ENCODE results near the gene FNDC3B. TPM values are rescaled to one million over a fixed set of nuclear protein-coding genes. Genes with fewer than 3 reads are reported as not detected.

FNDC3B gene
- total RNA-seq, 1 donor from 2014 or later, result 9.3 TPM

GRCh38 chr3:172166261-172166660 lies 126.9 kb downstream of the FNDC3B start:
- no peaks in the 10 kb centered on the region for H3K36me3 Mint-ChIP-seq (ENCODE audit: low read depth)
- no peak for DNase-seq
- no peak overlapping the region for H3K27ac Mint-ChIP-seq
- no peak overlapping the region for H3K4me3 Mint-ChIP-seq
- ATAC-seq (ENCODE audit: low read depth), result no peak
- ChIA-PET CTCF (no interaction called here), POLR2A (no interaction called here)
- H3K9me3 Mint-ChIP-seq, result no peaks in the 10 kb centered on the region
- H3K27me3 Mint-ChIP-seq, result no peaks in the 10 kb centered on the region
- intact Hi-C loops (cut with micrococcal nuclease), result no loop called here
- H3K4me1 Mint-ChIP-seq, result no peaks in the 10 kb centered on the region
- TF ChIP-seq CTCF (IDR thresholded peaks at IDR 0.05), result no peak

- H3K36me3 Mint-ChIP-seq (ENCODE audit: low read depth), result no peaks in the 10 kb centered on the region
- no peak for DNase-seq
- H3K27me3 Mint-ChIP-seq, result no peaks in the 10 kb centered on the region
- intact Hi-C loops (cut with micrococcal nuclease), result no loop called here
- POLR2A ChIA-PET, result no interaction called here
- no peak for ATAC-seq (ENCODE audit: low read depth)
- H3K4me3 Mint-ChIP-seq, result no peak overlapping the region
- no peaks in the 10 kb centered on the region for H3K9me3 Mint-ChIP-seq
- H3K27ac Mint-ChIP-seq, result no peak overlapping the region
- no peaks in the 10 kb centered on the region for H3K4me1 Mint-ChIP-seq
- CTCF ChIA-PET, result no interaction called here
- no peak for TF ChIP-seq CTCF (IDR thresholded peaks at IDR 0.05)
These were observed 127.5 kb downstream of the FNDC3B start for GRCh38 chr3:172166890-172167289.

- ChIA-PET CTCF (no interaction called here), POLR2A (no interaction called here)
- Mint-ChIP-seq H3K36me3 (ENCODE audit: low read depth) (no peaks in the 10 kb centered on the region), H3K9me3 (no peaks in the 10 kb centered on the region), H3K4me1 (no peaks in the 10 kb centered on the region), H3K27ac (no peak overlapping the region), H3K27me3 (no peaks in the 10 kb centered on the region), H3K4me3 (no peak overlapping the region)
- ATAC-seq (ENCODE audit: low read depth) (no peak), DNase-seq (no peak)
- intact Hi-C loops (cut with micrococcal nuclease), result no loop called here
- no peak for TF ChIP-seq CTCF (IDR thresholded peaks at IDR 0.05)
These were observed 128.7 kb downstream of the FNDC3B start for GRCh38 chr3:172167892-172168648.

GRCh38 chr3:172170073-172170709 lies 130.8 kb downstream of the FNDC3B start:
- Mint-ChIP-seq H3K4me1 (no peaks in the 10 kb centered on the region), H3K27ac (no peak overlapping the region), H3K36me3 (ENCODE audit: low read depth) (no peaks in the 10 kb centered on the region), H3K27me3 (no peaks in the 10 kb centered on the region), H3K4me3 (no peak overlapping the region), H3K9me3 (no peaks in the 10 kb centered on the region)
- ChIA-PET POLR2A (no interaction called here), CTCF (no interaction called here)
- no peak for DNase-seq
- no peak for TF ChIP-seq CTCF (IDR thresholded peaks at IDR 0.05)
- no peak for ATAC-seq (ENCODE audit: low read depth)
- intact Hi-C loops (cut with micrococcal nuclease), result no loop called here

- no peaks in the 10 kb centered on the region for H3K36me3 Mint-ChIP-seq (ENCODE audit: low read depth)
- no peaks in the 10 kb centered on the region for H3K9me3 Mint-ChIP-seq
- intact Hi-C loops (cut with micrococcal nuclease), result no loop called here
- H3K4me1 Mint-ChIP-seq, result no peaks in the 10 kb centered on the region
- DNase-seq (no peak), ATAC-seq (ENCODE audit: low read depth) (no peak)
- TF ChIP-seq CTCF (IDR thresholded peaks at IDR 0.05), result no peak
- H3K27me3 Mint-ChIP-seq, result no peaks in the 10 kb centered on the region
- H3K4me3 Mint-ChIP-seq, result no peak overlapping the region
- H3K27ac Mint-ChIP-seq, result no peak overlapping the region
- ChIA-PET CTCF (no interaction called here), POLR2A (no interaction called here)
These were observed 131.5 kb downstream of the FNDC3B start for GRCh38 chr3:172170841-172171240.
